T-helper 2 cell treated with Interferon-gamma antibody and Interleukin-4, amounts not matched to agents 100 ng/mL and 5 ng/mL, for 36 hours (primary cell): ENCODE results near the gene CTNND1. TPM values are rescaled to one million over a fixed set of nuclear protein-coding genes. Genes with fewer than 3 reads are reported as not detected.

Source experiments
- intact Hi-C: fragments of 100-400 bp; cut with micrococcal nuclease; formaldehyde crosslinking; loops from one replicate; pipeline ENCODE4 v1.15.1; 2023
- total RNA-seq: library from RNA; stranded (reverse); gene quantifications from 2 replicates; pipeline ENCODE4 v1.2.3, GENCODE V29; 2022

CTNND1 gene
- total RNA-seq, 1 donor from 2014 or later: 7.5 TPM

GRCh38 chr11:57868491-57868890, 106.9 kb downstream of the CTNND1 start:
- intact Hi-C loops: no loop called here

Other genes starting within 250 kb of the CTNND1 start
- 25.4 and 26.3 TPM in 2 replicates for gene SLC43A1, start 246.1 kb upstream of the CTNND1 start, total RNA-seq
- 63.0 and 67.7 TPM in 2 replicates for gene TIMM10, start 231.0 kb upstream of the CTNND1 start, total RNA-seq
- gene SMTNL1, start 224.2 kb upstream of the CTNND1 start, total RNA-seq: not detected in 2 replicates
- 238 and 241 TPM in 2 replicates for gene UBE2L6, start 194.1 kb upstream of the CTNND1 start, total RNA-seq
- gene SERPING1, start 164.1 kb upstream of the CTNND1 start, total RNA-seq: not detected in 2 replicates
- 0.25 and 0.48 TPM in 2 replicates for gene YPEL4, start 111.9 kb upstream of the CTNND1 start, total RNA-seq
- 17.1 and 17.6 TPM in 2 replicates for gene CLP1, start 104.0 kb upstream of the CTNND1 start, total RNA-seq
- 74.8 and 75.7 TPM in 2 replicates for gene ZDHHC5, start 93.7 kb upstream of the CTNND1 start, total RNA-seq
- gene MED19, start 49.6 kb upstream of the CTNND1 start, total RNA-seq: 12.1 and 12.9 TPM in 2 replicates
- 73.2 and 73.6 TPM in 2 replicates for gene TMX2, start 49.2 kb upstream of the CTNND1 start, total RNA-seq
- gene SELENOH, start 20.3 kb upstream of the CTNND1 start, total RNA-seq: 194 and 201 TPM in 2 replicates
- not detected in 2 replicates for gene BTBD18, start 10.0 kb upstream of the CTNND1 start, total RNA-seq